Mucosa of descending colon (tissue), 3 donors: ENCODE measurements around the gene ETS1. TPM values are rescaled to one million over a fixed set of nuclear protein-coding genes. Genes with fewer than 3 reads are reported as not detected.

Experiments used
- ATAC-seq: fragments of 200-7000 bp; cut with Tn5 transposase; one replicate; pipeline ENCODE4 v1.9.1; 2020; ENCODE audit warnings: mild to moderate bottlenecking, moderate library complexity
- DNase-seq, 3 donors: peaks; one replicate each; pipeline ENCODE4 v3.0.0-alpha.2; 2020
- H3K36me3 ChIP-seq: fragments of 200-600 bp; one replicate; pipeline ENCODE4 v1.8.0; 2021; ENCODE audit warnings: low read depth, mild to moderate bottlenecking
- H3K4me1 ChIP-seq: fragments of 200-600 bp; one replicate; pipeline ENCODE4 v1.8.0; 2021; ENCODE audit warnings: low read depth, mild to moderate bottlenecking
- H3K4me3 ChIP-seq: fragments of 200-600 bp; one replicate; pipeline ENCODE4 v1.8.0; 2021; ENCODE audit warnings: mild to moderate bottlenecking
- H3K9me3 ChIP-seq: fragments of 200-600 bp; one replicate; pipeline ENCODE4 v1.8.0; 2021; ENCODE audit warnings: mild to moderate bottlenecking
- CTCF ChIP-seq: fragments of 200-600 bp; IDR thresholded peaks from one replicate; pipeline ENCODE4 v1.8.0; 2022; ENCODE audit warnings: antibody characterized with exemption, mild to moderate bottlenecking
- intact Hi-C, 2 donors: fragments of 100-400 bp; cut with DNase I in 1 of 2; cut with micrococcal nuclease in 1 of 2; formaldehyde crosslinking; loops; one replicate each; pipeline versions ENCODE4 v1.11.0 to v1.11.1; 2022; cut with DNase I, micrococcal nuclease
- total RNA-seq, 3 donors: library from RNA; stranded (reverse); fragmentation: NEBNext Ultra II Directional in 2 of 3; extraction: Animal tissue kit (Norgen Biotek cat#: 25700) in 2 of 3; gene quantifications; one replicate each; pipeline versions ENCODE4 v1.2.1 to v1.2.4, GENCODE V29; 2021 to 2023
- donor health status: DM: no; HTN: no; CAD: no; lungs with moderate emphysema.
- donor health status: DM: no; HTN: no; CAD: no.
- donor health status: DM: no; HTN: yes; CAD: no.

ETS1 gene
- total RNA-seq, 3 donors from 2014 or later: 36.5 to 41.2 (median 38.6) TPM

- Histone ChIP-seq H3K9me3 (no peaks in the 10 kb centered on the region), H3K36me3 (no peaks in the 10 kb centered on the region), H3K4me3 (no peak overlapping the region), H3K4me1 (peaks cover 14% of the 10 kb centered on the region)
- no peak for TF ChIP-seq CTCF
- DNase-seq (no peak), ATAC-seq (no peak)
- intact Hi-C loops: no loop called here
Observed at GRCh38 chr11:128525411-128526243, 61.7 kb downstream of the ETS1 start.

- TF ChIP-seq CTCF: no peak
Observed at GRCh38 chr11:128524172-128524571, 63.2 kb downstream of the ETS1 start.

GRCh38 chr11:128523641-128524040, 63.7 kb downstream of the ETS1 start:
- Histone ChIP-seq H3K36me3 (no peaks in the 10 kb centered on the region), H3K4me1 (peaks cover 25% of the 10 kb centered on the region), H3K4me3 (no peak overlapping the region), H3K9me3 (no peaks in the 10 kb centered on the region)
- DNase-seq (no peak), ATAC-seq (no peak)
- TF ChIP-seq CTCF: no peak
- intact Hi-C loops: no loop called here

More at GRCh38 chr11:128524172-128524571, 63.2 kb downstream of the ETS1 start:
- Histone ChIP-seq H3K9me3 (no peaks in the 10 kb centered on the region), H3K36me3 (no peaks in the 10 kb centered on the region), H3K4me3 (no peak overlapping the region), H3K4me1 (peaks cover 20% of the 10 kb centered on the region)
- intact Hi-C loops: no loop called here
- ATAC-seq (no peak), DNase-seq (no peak)

- no peak for ATAC-seq
- intact Hi-C loops: no loop called here
Observed at GRCh38 chr11:128522943-128523518, 64.3 kb downstream of the ETS1 start.

More at GRCh38 chr11:128522943-128523518, 64.3 kb downstream of the ETS1 start:
- DNase-seq: no peak
- peaks cover 25% of the 10 kb centered on the region for H3K4me1 ChIP-seq
- TF ChIP-seq CTCF: no peak
- no peaks in the 10 kb centered on the region for H3K9me3 ChIP-seq
- no peaks in the 10 kb centered on the region for H3K36me3 ChIP-seq
- H3K4me3 ChIP-seq: no peak overlapping the region
